GM18907 (cell line): ENCODE data around the gene IQGAP3.

ENCODE experiments used
- ATAC-seq: cut with Tn5 transposase; IDR thresholded peaks from one replicate; pipeline ENCODE4 v1.9.1; 2021; ENCODE audit warnings: mild to moderate bottlenecking, moderate library complexity; ENCODE audit not compliant: unreplicated experiment

The IQGAP3 gene

DNA sequence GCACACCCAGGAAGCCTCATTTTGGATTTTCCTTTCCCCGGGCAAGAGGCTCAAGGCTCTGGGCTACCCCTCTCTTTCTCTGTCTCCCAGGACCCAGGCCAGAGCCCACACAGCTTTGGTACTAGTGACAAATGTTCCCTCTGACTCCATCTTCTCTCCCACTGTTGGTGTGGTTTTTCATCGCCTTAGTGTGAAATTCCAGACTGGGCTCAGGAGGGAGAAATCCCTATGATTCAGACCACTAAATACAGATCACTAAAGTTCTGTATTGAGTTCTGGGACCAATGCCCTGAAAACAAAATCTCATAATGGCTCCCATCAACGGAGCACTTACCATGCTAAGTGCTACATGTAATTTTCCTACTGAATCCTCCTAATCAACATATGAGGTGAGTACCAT is 26.1 kb downstream of the IQGAP3 start:
- no peak for ATAC-seq

DNA sequence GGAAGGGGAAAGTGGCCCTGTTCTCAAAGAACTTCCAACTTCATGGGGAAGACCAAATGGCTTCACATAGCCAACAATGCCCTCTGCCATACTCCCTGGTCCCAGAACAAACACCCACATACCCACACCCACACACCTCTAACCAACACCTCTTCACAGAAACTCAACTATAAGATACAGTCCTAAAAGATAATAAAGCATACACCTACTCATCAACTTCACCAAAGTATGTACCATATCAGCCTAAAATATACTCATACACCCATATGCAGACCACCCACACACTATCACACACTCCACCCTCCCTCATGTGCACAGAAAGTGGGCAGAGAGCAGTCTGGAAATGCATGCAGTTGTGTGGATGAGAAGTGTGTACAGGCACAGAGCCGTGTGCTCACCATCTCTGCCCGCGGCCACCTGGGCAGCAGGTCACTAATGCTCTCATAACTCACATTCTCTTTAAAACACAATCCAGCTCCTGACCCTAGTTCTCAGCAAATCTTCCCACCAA is 27.7 kb downstream of the IQGAP3 start:
- no peak for ATAC-seq

DNA sequence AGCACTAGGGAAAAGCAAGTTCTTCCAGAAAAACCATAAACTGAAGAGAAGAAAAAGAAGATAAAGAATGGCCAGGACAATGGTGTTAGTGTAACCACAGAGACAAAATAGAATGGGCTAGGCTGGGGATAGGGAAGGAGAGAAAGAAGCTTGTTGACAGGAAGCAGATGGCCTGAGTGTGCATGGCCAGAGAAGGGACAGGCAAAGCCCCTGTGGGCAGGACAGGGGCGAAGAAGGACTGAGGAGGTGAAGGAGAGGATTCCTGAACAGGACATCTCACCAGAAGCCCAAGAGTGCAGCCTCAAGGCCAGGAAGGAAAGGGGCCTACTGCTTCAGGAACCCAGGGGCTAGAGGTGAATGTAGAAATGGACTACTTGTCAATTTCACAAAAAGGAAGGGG is 29.3 kb downstream of the IQGAP3 start:
- no peak for ATAC-seq

DNA sequence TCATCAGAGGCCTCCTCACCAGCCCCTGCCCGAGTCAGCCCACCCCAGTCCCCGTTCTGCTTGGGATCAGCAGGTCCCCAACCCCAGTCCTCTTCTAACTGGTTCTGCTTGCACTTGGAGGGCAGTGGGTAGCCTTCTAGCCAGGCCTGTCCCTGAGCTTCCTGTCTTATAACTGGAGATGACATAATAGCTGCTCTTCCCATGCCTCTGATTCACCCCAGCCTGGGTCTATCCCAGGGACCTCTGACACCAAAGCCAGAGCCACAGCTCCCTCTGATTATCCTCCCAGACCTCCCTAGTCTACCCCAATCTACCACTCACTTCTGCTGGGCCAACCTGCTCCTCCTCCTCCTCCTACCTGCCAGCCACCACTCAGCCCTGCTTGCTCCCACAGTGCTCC is 31.4 kb downstream of the IQGAP3 start:
- no peak for ATAC-seq

DNA sequence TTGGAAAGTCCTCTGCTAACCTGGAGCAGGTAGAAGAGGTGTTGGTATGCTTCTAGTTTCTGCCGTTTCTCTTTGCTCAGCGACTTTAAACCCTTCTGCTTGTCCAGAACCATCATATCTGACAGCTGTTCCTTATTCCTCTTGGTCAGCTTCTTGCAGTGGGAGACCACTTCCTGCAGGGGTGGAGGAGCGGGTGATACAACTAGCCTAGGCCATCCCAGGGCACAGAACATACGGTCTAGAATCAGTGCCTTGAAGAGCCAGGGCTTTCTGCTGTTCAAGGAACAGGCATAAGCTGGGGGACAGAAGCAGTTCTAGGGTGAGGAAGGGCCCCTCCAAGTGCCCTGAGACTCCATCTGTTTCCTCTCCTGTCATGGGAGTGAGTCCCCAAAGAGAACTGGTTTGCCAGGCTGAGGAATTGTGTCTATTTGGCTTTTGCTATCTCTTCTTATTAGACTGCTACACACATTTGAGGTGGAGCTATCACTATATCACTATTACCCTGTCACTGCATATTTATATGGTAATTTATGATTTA is 32.5 kb downstream of the IQGAP3 start:
- no peak for ATAC-seq

DNA sequence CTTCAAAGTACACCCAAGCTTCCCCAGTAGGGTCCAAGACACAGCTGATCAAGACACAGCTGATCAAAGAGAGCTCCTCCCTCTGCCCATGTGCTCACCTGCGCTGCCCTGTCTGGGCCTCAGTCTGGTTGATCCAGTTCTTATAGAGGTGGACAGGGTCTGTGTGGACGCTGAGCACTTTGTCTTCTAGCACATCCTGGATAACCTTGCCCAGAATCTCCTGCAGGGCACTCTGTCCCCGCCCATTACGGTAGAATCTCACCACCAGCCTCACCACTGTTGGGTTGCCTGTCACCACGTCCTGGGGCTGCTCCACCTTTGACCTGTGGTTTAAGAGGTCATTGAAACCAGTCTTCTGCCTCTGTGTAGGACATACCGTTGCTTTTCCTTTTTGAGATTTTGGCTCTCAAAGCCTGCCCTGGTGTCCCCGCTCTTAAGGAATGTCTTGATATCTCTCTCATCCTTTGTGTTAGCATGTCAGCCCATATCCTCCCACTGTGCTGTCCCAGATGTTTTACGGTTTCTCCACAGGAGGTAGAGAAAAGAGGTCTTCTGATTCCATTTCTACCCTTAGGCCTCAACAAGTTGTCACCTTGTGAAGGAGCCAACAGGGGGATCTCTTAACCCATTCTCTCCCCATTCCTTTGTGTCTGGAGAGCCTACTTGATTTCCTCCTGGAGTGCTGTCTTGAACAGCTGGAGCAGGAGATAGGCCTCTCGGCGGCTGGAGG is 33.5 kb downstream of the IQGAP3 start:
- no peak for ATAC-seq

DNA sequence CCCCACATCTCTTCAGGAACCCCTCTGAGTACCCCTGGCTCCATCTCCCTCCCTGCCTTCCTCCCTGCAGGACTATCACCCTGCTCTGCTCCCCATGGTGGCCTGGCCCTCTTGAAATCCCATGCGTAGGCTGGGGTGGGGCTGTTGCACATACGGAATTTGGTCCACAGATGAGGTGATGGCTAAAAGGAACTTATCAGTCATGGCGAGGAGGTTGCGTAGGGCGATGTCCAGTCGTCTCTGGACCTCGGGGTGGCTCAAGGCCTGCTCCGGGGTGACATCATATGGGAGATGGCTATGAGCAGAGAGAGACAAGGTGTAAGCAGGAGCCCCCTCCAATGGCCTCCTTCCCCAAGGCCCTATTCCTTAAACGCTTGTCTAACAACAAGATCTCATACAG is 35.3 kb downstream of the IQGAP3 start:
- no peak for ATAC-seq

DNA sequence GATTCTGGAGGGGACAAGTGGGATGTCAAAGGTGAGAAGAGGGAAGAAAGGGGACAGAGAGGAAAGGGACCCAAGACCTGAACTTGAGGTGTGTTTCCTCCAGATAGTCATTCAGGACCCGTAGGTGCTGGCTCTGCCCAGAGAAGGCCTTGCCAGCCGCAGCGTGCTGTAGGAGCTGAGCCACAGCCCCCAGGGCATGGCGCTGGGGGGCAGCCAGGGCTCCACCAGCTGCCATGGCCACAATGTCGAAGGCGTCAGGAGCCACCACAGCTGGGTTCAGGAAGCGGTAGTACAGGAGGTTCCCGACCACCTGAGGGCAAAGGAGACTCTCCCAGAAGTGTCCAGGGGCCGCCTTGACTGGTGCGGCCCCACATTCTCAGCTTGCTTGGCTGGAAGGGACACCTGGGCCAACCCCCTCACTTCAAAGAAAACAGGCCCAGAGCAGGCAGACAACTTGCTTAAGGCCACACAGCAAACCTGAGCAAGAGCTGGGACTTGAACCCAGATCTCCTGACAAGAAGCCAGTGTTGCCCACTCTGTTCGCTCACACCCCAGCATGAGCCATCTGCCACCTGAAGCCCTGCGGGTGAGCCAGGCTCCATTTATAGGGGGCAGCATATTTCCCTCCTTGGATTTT is 37.8 kb downstream of the IQGAP3 start:
- no peak for ATAC-seq

DNA sequence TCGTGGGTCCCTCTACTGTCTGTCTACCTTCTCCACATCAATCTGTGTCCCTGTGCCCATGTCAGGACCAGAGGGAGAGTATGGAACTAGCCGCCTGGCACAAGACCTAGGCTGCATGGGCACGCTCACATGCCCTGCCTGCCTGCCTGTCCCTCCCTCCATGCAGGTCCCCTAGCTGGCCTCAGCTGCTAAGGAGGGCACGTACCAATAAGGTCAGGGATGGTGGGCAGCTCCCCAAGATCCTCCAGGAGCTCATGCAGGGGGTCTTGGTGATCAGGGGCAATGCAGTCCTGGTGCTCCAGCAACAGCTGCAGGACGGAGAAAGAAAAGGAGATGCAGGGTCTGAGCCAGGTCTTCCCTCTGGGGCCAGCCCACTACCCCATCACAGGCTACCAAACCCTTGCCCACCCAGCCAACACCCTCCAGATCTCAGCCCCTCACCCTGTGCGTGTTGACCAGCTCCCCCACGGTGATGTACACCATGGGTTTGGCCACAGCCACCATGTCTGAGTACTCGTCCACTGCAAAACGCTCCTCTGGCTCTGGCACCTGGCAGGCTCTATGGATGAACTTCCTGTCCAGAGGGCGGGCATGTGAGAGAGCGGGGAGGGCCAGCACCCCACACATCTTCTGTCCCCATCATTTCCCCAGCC is 38.7 kb downstream of the IQGAP3 start:
- ATAC-seq, result no peak

DNA sequence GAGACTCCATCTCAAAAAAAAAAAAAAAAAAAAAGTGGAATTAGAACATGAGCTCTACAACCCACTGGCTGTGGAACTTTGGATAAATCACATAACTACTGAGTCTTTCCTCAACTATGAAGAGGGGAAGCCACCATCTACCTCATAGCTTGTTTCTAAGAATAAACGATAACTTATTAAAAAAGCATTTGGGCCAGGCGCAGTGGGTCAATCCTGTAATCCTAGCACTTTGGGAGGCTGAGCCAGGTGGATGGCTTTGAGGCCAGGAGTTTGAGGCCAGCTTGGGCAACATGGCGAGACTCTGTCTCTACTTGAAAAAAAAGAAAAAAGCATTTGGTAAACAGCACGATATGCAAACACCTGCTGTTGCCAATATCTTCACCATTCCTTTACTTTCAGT is 40.0 kb downstream of the IQGAP3 start:
- ATAC-seq, result no peak

DNA sequence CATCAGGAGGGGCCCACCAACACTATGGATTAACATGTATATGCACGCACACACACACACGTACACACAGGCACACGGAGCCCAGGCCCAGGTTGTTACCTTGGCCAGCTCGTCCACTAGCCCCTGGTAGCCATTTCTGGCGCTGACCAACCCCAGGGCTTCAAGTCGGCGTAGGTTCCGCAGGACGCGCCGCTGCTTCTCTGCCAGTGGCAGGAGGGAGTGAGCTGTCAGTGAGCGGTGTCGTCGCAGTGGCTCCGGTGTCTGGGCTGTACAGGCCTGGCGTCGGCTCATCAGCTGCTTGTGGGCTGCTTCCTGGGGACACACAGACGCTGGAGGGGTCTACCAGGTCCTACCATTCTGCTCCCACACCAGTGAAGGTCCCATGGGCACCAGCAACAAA is 42.4 kb downstream of the IQGAP3 start:
- ATAC-seq, result no peak

DNA sequence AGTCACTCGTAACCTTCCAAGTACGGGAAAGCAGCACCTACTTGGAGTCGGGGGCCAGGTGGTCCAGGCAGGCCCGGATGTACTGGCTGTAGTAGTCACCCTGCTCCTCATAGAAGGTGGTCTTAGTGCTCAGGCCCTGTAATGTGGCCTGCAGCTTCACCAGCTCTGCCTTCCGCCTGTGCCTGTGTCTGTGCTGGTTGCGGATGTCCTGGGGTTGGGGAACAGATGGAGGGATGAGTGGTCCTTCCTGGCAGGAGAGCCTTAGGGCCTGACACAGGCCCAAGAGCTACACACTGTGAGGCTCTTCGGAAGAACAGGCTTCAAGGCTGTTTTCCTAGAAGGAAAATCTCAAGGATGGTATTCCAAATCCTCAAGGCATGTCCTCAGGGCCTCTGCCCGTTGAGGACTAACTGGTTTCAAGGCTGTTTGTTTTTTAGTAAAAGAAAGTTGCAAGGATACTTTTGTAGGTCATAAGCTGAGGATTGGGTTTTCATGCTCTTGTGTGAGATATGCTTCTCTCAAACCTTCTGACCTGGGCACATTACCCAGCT is 43.4 kb downstream of the IQGAP3 start:
- ATAC-seq, result no peak

DNA sequence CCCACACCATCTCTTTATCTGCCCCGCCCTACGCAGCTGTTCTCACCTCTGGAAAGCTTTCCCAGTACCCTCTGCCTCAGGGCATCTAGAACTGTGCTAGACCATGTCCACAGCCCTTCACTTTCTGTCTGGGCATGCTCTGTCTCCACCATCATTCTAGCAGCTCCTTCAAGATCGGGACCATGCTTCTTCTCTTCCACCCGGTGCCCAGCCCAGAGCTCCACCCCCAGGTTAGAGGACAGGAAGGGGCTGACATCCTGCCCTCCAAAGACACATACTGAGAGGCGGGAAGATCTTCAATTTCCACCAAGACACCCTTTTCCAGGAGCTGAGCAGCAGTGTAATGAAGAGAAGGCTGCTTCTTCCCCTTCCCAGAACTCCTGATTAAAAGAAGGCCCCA is 44.1 kb downstream of the IQGAP3 start:
- ATAC-seq, result no peak

DNA sequence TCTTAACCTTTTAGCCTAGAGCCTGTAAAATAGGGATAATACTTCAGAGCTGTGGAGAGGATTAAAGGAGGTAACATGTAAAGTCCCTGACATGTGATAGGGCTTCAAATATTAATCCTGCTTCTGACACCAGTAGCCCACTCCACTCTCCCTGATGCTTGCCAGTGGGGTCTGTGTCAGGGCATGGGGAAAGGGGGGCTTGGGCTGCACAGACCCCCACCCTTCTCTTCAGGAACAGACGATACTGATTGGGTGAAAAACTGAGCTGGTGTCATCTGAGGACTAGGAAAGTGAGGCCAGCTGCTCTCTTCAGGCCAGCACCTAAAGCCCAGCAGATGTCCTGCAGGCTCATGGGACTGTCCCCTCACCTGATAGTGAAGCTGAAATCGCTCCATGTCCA is 44.8 kb downstream of the IQGAP3 start:
- ATAC-seq, result no peak

DNA sequence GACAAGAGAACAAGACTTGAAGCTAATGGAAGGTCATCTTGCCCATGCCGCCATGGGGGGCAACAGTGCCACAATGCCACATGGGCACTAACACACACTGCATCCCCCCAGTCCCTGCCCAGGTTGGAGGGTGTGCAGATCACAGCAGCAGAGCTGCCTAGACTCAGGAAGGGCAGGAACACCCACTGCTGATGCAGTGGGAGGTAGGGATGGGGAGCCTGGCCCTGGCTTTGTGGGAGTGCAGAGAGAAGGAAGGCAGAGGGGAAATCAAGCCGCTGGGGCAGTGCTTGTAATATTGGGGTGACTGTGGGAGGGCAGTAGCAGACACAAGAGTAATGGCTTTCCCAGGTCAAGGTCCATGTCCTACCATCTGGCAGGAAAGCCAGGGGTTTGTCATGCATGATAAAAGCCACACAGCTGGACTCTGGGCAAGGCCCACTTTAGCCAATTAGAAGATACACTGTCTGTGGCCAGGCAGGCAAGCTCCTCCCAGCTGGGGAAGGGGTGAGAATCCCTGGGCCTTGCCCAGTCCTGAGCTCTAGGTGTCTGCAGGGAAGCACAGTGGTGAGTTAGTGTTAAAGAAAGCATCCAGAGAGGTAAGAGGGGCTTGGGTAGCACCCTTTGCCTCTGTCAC is 46.4 kb downstream of the IQGAP3 start:
- no peak for ATAC-seq

DNA sequence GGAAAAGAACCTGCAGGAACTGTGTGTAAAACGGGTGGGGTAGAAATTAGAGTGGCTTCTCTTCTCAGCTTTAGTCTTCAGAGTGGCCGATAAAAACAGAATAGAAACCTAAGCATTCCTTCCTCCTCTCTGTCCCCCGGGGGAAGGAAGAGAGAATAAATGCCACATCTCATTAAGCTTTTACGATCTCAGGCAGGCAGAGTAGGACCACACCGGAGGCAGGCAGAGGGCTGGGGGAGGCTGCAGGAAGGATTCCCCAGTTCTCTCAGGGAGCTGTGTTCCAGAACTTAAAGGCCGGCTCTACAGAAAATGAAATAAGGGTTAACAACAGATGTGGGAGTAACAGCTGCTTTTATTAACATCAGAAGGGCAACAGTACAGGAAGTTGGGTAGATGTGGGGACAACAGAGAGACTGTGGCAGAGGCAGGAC is 47.3 kb downstream of the IQGAP3 start:
- no peak for ATAC-seq

DNA sequence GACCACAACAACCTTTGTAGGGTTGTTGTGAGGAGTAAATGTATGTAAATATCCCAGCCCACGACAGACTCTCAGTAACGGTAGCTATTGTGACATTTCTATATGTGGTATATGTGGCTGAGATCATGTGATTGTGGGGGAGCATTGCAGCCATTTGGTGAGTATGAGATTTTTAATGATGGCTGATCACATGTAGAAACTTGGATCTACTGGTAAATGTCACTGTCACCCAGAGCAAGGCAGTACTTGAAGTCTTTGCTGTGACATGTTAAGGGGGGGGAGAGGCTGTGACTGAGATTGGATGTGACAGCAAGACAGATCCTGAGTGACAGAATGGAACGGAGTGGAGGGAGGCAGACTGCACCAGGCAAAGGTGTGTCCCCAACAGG is 47.9 kb downstream of the IQGAP3 start:
- no peak for ATAC-seq

DNA sequence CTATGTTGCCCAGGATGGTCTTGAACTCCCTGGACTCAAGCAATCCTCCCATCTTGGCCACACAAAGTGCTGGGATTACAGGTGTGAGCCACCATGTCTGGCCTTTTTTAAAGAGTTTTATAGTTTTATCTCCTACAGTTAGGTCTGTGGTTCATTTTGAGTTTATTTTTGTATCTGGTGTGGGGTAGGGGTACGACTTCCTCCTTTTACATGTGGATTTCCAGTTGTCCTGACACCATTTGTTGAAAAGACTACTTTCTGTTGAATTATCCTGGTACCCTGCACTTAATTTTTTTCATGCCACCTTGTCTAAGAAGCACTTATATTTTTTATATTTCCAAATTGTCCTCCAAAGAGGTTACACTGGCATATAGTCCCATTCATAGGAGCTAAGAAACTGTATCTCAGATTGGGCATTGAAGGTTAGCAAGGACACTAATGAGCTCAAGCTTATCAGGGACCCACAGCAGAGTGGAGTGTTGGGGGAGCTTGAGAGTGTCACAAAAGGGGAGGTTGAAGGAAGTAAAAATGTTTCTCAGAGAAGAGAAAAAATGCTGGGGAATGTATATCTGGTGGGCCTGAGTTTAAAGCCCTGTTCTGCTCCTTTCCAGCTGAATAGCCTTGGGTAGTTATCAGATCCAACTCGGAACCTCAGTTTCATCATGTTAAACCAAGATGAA is 48.4 kb downstream of the IQGAP3 start:
- no peak for ATAC-seq

DNA sequence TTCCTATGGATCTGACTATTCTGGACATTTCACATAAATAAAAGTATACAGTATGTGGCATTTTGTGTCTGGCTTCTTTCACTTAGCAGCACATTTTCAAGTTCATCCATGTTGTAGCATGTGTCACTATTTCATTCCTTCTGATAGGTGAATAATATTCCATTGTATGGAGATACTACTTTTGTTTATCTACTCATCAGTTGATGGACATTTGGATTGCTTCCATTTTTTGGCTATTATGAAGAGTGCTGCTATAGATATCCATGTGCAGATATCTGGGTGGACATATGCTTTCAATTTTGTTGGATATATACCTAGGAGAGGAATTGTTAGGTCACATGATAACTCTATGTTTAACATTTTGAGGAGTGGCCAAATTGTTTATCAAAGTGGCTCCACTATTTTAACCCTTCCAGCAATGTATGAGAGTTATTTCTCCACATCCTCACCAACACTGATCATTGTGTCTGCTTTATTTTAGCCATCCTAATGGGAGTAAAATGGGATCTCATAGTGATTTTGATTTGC is 49.9 kb downstream of the IQGAP3 start:
- no peak for ATAC-seq

DNA sequence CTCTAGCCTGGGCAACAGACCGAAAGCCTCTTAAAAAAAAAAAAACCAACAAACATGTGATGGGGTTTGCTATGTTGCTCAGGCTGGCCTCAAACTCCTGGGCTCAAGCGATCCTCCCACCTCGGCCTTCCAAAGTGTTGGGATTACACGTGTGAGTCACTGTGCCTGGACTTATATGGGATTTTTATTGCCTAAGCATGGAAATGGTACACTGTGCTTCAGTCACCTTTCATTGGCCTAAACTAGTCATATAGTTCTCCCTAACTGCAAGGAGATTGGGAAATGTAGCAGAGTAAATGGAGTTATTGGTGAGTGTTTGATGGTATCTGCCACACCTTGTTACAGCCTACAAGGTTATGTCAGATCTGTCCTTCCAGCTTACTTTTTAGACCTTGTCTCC is 54.6 kb downstream of the IQGAP3 start:
- ATAC-seq, result no peak
